H1 (cell line): Measurements from ENCODE around the gene BCL7B.

Experiments
- ATF2 ChIP-seq: IDR thresholded peaks from 2 replicates; pipeline ENCODE4 v1.6.1; 2012; ENCODE audit warnings: low read length, inconsistent platforms
- CHD1 ChIP-seq: IDR thresholded peaks from 2 replicates; pipeline ENCODE4 v1.6.1; 2012; ENCODE audit warnings: low read depth, low read length, improper control_type of control experiment
- CTCF ChIP-seq, 3 experiments: IDR thresholded peaks; 1 replicate in 2 of 3; 2 replicates in 1 of 3; pipeline versions ENCODE4 v1.5.1 to v1.6.1; 2011; ENCODE audit warnings: low read length in 3 of 3, mild to moderate bottlenecking in 3 of 3, inconsistent platforms in 2 of 3, low read depth in 1 of 3, moderate library complexity in 1 of 3; ENCODE audit not compliant: insufficient read depth in 1 of 3; ENCODE audit errors: control extremely low read depth in 1 of 3
- EP300 ChIP-seq, 2 experiments: IDR thresholded peaks; 1 replicate in 1 of 2; 2 replicates in 1 of 2; pipeline ENCODE4 v1.6.1; 2011 to 2012; ENCODE audit warnings: low read depth in 2 of 2, low read length in 2 of 2, mild to moderate bottlenecking in 2 of 2, borderline replicate concordance in 1 of 2, inconsistent platforms in 1 of 2, moderate library complexity in 1 of 2
- EZH2 ChIP-seq: fragments of 200-600 bp; sonication (generic); IDR thresholded peaks from 2 replicates; pipeline ENCODE4 v1.7.1; 2012; ENCODE audit warnings: low read depth, mild to moderate bottlenecking, moderate library complexity, low read length, inconsistent platforms; ENCODE audit not compliant: severe bottlenecking
- GABPA ChIP-seq: IDR thresholded peaks from 2 replicates; pipeline ENCODE4 v1.6.1; 2011; ENCODE audit warnings: mild to moderate bottlenecking, low read length, moderate library complexity, borderline replicate concordance; ENCODE audit not compliant: insufficient read depth
- HDAC6 ChIP-seq: IDR thresholded peaks from one replicate; pipeline ENCODE4 v1.7.1; 2012; ENCODE audit warnings: low read depth, mild to moderate bottlenecking, inconsistent platforms, low read length, moderate library complexity
- MAFK ChIP-seq: IDR thresholded peaks from 2 replicates; pipeline ENCODE4 v1.6.1; 2012; ENCODE audit warnings: low read depth, mild to moderate bottlenecking, improper control_type of control experiment, low read length
- NANOG ChIP-seq: IDR thresholded peaks from 2 replicates; pipeline ENCODE4 v1.6.1; 2011; ENCODE audit warnings: low read length, low read depth, mild to moderate bottlenecking, inconsistent platforms; ENCODE audit not compliant: insufficient read depth, poor library complexity, severe bottlenecking
- RAD21 ChIP-seq, 2 experiments: IDR thresholded peaks in 1 of 2; conservative IDR thresholded peaks in 1 of 2; 2 replicates each; pipeline ENCODE4 v1.6.1; 2011; ENCODE audit warnings: low read depth in 2 of 2, low read length in 2 of 2, improper control_type of control experiment in 1 of 2, inconsistent platforms in 1 of 2, mild to moderate bottlenecking in 1 of 2, moderate library complexity in 1 of 2
- SP4 ChIP-seq: IDR thresholded peaks from 2 replicates; pipeline ENCODE4 v1.6.1; 2012; ENCODE audit warnings: low read length, inconsistent platforms
- SUZ12 ChIP-seq: fragments of 200-600 bp; sonication (generic); IDR thresholded peaks from 2 replicates; pipeline ENCODE4 v1.6.1; 2012; ENCODE audit warnings: mild to moderate bottlenecking, inconsistent platforms, low read length, moderate library complexity, mixed read lengths
- TAF1 ChIP-seq: IDR thresholded peaks from 2 replicates; pipeline ENCODE4 v1.6.1; 2011; ENCODE audit warnings: mild to moderate bottlenecking, low read depth, low read length
- TAF7 ChIP-seq: optimal IDR thresholded peaks from 2 replicates; pipeline ENCODE3; 2011; ENCODE audit warnings: low read depth, mild to moderate bottlenecking, inconsistent platforms, low read length, moderate library complexity, borderline replicate concordance

DNA sequence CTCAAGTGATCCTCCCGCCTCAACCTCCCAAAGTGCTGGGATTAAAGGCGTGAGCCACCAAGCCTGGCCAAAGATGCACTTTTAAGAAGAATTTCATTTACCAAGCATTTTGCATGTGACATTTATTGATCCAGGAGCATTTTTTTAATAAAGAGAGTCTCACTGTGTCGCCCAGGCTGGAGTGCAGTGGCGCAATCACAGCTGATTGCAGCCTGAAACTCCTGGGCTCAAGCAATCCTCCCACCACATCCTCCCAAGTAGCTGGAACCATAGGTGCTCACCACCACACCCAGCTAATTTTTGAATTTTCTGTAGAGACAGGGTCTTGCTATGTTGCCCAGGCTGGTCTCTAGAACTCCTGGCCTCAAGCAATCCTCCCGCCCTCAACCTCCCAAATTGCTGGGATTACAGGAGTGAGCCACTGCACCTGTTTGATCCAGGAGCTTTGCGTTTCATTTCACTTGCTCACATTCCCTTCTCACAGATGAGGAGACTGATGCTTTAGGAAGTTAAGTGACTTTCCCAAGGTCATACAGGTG is 25.2 kb upstream of the BCL7B start:
- TF ChIP-seq SUZ12 = no peak
- no peak for TF ChIP-seq TAF7
- no peak for TF ChIP-seq EP300 (IDR thresholded peaks at IDR 0.05; ENCODE audit: borderline replicate concordance in 1 of 2, low read depth in 2 of 2, low read length in 2 of 2)
- TF ChIP-seq CTCF (IDR thresholded peaks at IDR 0.05; ENCODE audit: control extremely low read depth in 1 of 3, insufficient read depth in 1 of 3, low read depth in 1 of 3, low read length in 3 of 3) = no peak
- TF ChIP-seq SP4 = no peak
- no peak for TF ChIP-seq MAFK
- TF ChIP-seq ATF2 = no peak
- TF ChIP-seq EZH2 = no peak
- no peak for TF ChIP-seq HDAC6
- no peak for TF ChIP-seq GABPA
- TF ChIP-seq NANOG = no peak
- TF ChIP-seq TAF1 = no peak
- TF ChIP-seq RAD21 (IDR thresholded peaks at IDR 0.05 in 1 of 2, conservative IDR thresholded peaks at IDR 0.05 in 1 of 2; ENCODE audit: low read depth in 2 of 2, low read length in 2 of 2) = no peak
- no peak for TF ChIP-seq CHD1
